HG02610 (cell line): ENCODE measurements around the gene PIK3R1.

Experiments
- ATAC-seq: cut with Tn5 transposase; IDR thresholded peaks from one replicate; pipeline ENCODE4 v1.9.1; 2021; ENCODE audit warnings: mild to moderate bottlenecking, moderate library complexity; ENCODE audit not compliant: unreplicated experiment

The PIK3R1 gene

GRCh38 chr5:68267066-68267465, 51.5 kb downstream of the PIK3R1 start:
- no peak for ATAC-seq

- ATAC-seq = peak; percentile 49
These were observed 52.7 kb downstream of the PIK3R1 start for GRCh38 chr5:68268101-68268851.

GRCh38 chr5:68268852-68269130, 53.2 kb downstream of the PIK3R1 start:
- no peak for ATAC-seq

DNA sequence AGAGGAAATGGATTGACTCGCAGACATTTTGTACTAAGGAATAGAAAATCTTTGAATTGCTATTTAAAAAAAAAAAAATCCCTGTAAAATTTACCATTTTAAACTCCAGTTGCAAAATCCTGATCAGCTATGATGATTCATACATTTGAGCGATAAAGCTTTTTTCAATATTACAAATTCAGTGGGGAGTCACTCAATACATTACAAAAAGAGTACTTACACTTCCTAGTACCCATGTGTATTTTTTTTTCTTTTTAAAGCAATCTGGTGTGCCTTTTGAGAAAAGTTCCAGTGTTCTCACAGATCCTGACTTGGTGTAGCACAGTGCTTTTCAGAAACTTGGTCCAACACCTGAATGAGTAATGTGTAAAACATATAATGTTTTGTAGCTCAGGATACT, 54.3 kb downstream of the PIK3R1 start:
- no peak for ATAC-seq

DNA sequence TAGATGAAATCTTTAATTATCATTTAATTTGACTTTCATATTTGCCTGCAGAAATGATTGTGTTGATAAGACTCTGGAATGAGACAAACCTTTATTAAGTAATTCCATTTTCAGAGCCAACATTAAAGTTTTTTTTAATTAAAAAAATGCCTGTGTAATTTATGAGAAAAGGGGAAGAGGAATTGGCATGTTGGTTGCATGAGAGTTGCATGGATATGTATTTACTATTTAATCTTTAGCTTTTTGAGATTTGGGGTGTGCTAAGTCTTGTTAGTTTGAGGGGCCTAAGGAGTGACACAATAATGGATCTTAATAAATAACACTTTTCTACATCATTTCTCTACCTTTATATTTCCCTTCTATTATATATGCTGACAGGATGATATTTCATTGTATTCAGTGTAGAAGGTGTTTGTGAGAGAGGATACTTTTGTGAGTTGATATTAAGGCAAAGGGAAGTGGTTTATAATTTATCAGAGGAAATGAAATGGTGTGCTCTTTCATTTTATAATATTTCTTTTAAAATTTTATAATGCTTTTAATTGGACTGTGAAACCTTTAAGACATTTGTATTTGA, 54.9 kb downstream of the PIK3R1 start:
- ATAC-seq = no peak

DNA sequence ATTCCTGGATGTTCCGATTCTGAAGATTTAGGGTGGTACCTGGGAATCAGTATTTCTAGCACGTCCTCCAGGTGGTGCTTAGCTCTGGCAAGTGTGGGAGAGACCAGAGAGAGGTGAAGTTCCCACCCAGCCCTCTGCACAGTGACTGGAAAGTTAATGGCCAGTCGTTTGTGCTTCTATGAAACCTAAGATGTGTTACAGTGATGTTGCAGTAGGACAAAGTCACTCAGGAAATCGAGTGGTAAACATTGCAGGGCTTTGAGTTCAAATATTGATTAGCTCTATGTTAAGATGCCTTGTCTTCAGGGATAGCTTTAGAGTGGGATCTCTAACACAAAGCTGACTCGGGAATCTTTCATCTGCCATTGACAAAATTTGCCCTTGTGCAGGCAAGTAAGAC, 55.6 kb downstream of the PIK3R1 start:
- no peak for ATAC-seq

GRCh38 chr5:68272289-68272688, 56.7 kb downstream of the PIK3R1 start:
- ATAC-seq = no peak

- peak; percentile 46 for ATAC-seq
These were observed 58.3 kb downstream of the PIK3R1 start for GRCh38 chr5:68273717-68274409.

DNA sequence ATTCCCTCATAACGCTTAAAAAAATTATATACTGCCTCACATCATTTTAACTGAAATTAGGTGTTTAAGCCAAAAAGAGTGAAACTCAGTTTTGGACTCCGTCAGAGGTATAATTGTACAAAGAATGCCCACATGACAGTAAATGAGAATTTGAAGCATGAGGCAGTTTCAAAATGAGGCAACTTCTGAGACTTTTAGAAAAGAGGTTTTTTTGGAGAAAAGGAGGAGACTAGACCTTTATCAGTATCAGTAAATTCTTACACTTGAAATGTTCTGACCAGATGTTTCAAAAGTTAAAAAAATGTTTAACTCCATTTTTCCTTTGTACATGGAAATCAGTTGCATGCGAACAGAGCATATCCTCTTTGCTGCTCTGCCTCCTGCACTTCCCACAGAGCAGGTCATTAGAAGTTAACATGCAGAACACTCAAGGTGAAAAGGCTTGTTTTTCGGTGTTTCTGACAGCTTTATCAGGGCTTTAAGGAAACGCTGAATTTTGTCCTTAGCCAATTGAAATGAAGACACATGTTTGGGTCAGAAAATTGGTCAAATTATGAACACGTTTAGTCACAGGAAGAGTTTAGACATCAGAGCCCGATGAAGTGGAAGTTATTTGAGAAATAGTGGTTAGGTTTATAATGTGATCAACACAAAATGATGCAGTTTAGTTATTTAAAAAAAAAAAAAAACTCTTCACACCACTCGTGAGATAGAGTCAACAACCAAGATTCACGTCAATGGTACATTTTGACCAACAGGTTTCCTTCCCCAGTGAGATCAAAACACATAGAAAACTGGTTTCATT, 59.5 kb downstream of the PIK3R1 start:
- ATAC-seq = peak; percentile 53

GRCh38 chr5:68276740-68277139, 61.2 kb downstream of the PIK3R1 start:
- no peak for ATAC-seq

- no peak for ATAC-seq
These were observed 61.9 kb downstream of the PIK3R1 start for GRCh38 chr5:68277431-68277830.

DNA sequence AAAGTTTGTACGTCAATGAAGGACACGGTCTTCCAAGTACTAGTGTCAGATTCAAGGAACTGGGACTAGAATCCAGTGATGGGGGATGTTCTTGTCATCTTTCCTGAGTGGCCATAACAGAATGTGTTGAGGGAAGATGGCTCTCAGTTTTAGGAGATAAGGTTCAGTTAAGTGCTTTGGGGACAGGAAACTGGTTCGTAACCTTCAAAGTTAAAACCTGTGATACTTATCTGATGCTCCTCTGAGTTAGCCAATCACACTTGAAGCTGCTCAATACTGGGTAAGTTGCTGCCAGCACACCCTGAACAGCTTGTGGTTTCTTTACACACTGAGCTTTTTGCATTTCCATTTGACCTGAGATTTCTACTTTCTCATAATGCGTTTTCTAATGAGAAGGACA, 64.4 kb downstream of the PIK3R1 start:
- ATAC-seq = no peak

GRCh38 chr5:68282001-68282400, 66.4 kb downstream of the PIK3R1 start:
- no peak for ATAC-seq

DNA sequence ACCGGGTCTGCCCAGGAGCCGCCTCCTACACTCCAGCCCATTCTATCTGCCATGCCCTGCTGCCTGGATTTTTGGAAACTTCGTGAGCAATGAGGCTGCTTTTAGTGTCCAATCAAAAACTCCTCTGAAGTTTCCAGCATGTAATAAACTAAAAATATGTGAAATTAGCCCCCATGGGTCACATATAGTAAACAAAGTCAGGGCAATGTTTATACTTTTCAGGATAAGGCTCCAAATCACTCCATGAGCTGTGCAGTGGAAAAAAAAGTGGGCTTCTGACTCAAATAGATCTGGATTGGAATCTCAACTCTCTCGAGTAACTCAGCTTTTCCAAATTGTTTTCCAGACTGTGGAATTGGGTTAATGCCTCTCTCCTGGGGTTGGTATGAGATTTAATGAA, 68.2 kb downstream of the PIK3R1 start:
- ATAC-seq = no peak

GRCh38 chr5:68285075-68285840, 69.7 kb downstream of the PIK3R1 start:
- ATAC-seq = no peak

GRCh38 chr5:68285851-68286611, 70.5 kb downstream of the PIK3R1 start:
- ATAC-seq = no peak

DNA sequence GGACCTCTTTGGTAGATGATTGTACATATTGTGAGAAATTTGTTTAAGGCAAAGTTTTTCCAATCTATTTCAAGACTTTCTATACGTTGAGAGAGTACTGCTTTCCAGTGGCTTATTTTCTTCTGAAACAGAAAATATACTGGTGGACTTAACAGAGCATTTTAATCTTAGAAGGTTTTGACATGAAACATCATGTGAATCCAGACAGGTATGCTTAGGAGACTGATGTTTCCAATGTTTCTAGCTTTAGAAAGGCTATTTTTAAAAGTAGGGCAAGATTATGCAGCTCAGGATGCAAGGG, 71.0 kb downstream of the PIK3R1 start:
- no peak for ATAC-seq

GRCh38 chr5:68287631-68287975, 72.0 kb downstream of the PIK3R1 start:
- ATAC-seq = no peak

- peak; percentile 61 for ATAC-seq
These were observed 72.6 kb downstream of the PIK3R1 start for GRCh38 chr5:68287976-68288706.

GRCh38 chr5:68288707-68289134, 73.2 kb downstream of the PIK3R1 start:
- peak; percentile 15 for ATAC-seq
